ENCODE measurements around the gene VWF.
"Not testable (repeated sequence)": the region's sequence is repeated elsewhere in the genome, so short reads cannot be mapped to it uniquely, and the experiment has no call there.

VWF gene

DNA sequence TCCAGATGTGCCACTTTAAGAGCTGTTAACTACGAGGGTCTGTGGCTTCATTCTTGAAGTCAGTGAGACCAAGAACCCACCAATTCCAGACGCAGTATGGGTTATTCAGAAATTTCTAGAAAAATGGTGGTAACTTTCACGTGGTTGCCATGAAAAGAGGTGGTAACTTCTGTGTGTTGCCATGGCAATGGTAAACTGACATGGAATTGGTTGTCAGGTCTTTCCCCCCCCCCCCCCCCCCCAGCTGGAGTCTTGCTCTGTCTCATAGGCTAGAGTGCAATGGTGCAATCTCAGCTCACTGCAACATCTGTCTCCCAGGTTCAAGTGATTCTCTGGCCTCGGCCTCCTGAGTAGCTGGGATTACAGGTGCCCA, 18.8 kb upstream of the VWF start:
- no peak for DNase-seq (ENCODE audit: low read depth)
- TF ChIP-seq, protein P1, sequence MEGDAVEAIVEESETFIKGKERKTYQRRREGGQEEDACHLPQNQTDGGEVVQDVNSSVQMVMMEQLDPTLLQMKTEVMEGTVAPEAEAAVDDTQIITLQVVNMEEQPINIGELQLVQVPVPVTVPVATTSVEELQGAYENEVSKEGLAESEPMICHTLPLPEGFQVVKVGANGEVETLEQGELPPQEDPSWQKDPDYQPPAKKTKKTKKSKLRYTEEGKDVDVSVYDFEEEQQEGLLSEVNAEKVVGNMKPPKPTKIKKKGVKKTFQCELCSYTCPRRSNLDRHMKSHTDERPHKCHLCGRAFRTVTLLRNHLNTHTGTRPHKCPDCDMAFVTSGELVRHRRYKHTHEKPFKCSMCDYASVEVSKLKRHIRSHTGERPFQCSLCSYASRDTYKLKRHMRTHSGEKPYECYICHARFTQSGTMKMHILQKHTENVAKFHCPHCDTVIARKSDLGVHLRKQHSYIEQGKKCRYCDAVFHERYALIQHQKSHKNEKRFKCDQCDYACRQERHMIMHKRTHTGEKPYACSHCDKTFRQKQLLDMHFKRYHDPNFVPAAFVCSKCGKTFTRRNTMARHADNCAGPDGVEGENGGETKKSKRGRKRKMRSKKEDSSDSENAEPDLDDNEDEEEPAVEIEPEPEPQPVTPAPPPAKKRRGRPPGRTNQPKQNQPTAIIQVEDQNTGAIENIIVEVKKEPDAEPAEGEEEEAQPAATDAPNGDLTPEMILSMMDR (IDR thresholded peaks at IDR 0.05; ENCODE audit: insufficient read depth, low read depth, low read length, missing control alignments), result no peak
- no peak overlapping the region for H3K4me3 ChIP-seq (ENCODE audit: low read length)

DNA sequence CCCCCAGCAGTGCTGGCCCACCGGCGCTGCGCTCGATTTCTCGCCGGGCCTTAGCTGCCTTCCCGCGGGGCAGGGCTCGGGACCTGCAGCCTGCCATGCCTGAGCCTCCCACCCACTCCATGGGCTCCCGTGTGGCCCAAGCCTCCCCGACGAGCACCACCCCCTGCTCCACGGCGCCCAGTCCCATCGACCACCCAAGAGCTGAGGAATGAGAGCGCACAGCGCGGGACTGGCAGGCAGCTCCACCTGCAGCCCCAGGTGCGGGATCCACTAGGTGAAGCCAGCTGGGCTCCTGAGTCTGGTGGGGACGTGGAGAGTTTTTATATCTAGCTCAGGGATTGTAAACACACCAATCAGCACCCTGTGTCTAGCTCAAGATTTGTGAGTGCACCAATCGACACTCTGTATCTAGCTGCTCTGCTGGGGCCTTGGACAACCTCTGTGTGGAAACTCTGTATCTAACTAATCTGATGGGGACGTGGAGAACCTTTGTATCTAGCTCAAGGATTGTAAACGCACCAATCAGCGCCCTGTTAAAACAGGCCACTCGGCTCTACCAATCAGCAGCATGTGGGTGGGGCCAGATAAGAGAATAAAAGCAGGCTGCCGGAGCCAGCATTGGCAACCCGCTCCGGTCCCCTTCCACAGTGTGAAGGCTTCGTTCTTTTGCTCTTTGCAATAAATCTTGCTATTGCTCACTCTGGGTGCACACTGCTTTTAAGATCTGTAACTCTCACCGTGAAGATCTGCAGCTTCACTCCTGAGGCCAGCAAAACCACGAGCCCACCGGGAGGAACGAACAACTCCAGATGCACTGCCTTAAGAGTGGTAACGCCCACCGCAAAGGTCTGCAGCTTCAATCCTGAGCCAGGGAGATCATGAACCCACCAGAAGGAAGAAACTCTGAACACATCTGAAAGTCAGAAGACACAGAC, 18.2 kb upstream of the VWF start:
- not testable (repeated sequence) for DNase-seq (ENCODE audit: low read depth); H3K4me3 ChIP-seq (ENCODE audit: low read length)

DNA sequence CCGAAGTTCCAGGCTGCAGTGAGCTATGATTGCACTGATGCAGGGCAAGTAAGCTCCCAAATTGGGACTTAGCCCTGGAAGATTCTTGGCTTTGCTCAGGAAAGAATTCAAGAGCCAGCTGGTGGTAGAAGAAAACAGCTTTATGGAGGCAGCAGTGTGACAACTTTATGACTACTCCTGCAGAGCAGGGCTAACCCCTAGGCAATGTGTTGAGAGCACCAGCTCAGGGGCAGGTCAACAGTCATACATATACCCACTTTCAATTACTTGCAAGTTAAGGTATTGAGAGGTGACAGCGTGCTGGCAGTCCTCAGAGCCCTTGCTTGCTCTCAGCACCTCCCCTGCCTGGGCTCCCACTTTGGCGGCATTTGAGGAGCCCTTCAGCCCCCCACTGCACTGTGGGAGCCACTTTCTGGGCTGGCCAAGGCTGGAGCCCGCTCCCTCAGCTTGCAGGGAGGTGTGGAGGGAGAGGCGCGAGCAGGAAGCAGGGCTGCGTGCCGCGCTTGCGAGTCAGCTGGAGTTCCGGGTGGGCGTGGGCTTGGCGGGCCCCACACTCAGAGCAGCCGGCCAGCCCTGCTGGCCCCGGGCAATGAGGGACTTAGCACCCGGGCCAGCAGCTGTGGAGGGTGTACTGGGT, 17.4 kb upstream of the VWF start:
- not testable (repeated sequence) for H3K4me3 ChIP-seq (ENCODE audit: low read length); DNase-seq (ENCODE audit: low read depth)

DNA sequence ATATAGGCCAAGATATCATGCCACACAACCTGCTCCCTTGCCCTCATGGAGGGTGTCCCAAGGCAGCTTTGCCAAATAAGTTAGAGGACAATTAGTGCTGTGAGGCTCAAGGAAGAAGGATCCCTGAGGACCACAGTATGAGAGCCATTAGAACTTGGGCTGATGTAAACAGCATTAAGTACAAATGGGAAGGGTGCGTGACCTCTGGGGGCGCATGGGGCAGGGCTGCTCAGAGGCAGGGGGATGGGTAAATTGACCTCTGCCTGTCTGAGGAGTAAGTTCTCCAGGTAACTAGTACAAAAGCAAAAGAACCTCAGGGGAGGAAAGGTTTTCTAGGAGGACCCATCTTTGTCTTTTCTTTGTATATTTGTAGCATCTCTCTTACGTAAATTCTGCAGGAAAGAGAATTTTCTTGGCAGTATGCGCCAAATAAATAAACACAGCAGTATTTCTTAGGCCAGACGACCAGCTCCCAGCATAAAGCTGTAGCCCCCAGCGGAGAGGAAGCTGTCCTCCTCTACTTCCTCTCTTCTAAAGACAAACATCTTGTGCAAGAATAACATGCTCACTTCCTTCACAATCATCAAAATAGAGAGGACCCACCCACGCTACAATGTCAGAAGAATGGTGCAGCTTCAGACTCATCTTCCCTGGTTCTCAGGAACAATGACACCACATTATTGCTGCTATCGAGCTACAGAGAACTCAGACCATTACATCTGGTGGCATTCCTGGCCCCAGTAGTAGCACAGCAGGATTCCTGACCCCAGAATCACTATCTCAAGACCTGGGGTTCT, 16.4 kb upstream of the VWF start:
- no peak overlapping the region for H3K4me3 ChIP-seq (ENCODE audit: low read length)
- TF ChIP-seq, protein P1 (IDR thresholded peaks at IDR 0.05; ENCODE audit: insufficient read depth, low read depth, low read length, missing control alignments), result no peak
- no peak for DNase-seq (ENCODE audit: low read depth)

DNA sequence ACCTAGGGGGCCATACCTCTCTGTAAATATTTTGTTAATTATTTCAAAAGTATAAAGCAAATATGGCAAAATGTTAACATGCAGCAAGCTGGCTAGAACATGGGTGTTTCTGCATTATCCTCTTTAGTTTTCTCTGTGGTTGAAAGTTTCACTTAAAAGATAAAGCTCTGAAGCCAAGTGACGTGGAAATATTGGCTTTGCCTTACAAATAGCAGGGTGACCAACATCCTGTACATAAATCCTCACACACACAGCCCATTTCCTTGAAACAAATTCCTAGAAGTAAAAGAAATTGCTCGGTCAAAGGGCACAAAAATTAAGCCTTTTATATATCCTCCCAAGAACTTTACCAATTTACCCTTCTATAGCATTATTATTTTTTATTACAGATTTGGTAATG, 10.6 kb upstream of the VWF start:
- H3K4me3 ChIP-seq (ENCODE audit: low read length), result no peak overlapping the region
- no peak for DNase-seq (ENCODE audit: low read depth)
- TF ChIP-seq, protein P1 (IDR thresholded peaks at IDR 0.05; ENCODE audit: insufficient read depth, low read depth, low read length, missing control alignments), result no peak

DNA sequence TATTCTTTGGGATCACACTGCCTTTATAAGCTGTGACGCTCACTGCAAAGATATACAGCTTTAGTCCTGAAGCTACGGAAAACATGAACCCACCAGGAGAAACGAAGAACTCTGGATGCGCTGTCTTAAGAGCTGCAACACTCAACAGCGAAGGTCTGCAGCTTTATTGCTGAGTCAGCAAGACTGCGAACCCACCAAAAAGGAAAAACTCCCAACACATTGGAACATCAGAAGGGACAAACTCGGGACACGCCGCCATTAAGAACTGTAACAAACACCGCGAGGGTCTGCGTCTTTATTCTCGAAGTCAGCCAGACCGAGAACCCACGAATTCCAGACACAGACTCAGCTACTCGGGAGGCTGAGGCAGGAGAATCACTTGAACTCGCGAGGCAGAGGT, 9.2 kb upstream of the VWF start:
- DNase-seq (ENCODE audit: low read depth), result no peak
- H3K4me3 ChIP-seq (ENCODE audit: low read length), result no peak overlapping the region
- TF ChIP-seq, protein P1 (IDR thresholded peaks at IDR 0.05; ENCODE audit: insufficient read depth, low read depth, low read length, missing control alignments), result no peak

DNA sequence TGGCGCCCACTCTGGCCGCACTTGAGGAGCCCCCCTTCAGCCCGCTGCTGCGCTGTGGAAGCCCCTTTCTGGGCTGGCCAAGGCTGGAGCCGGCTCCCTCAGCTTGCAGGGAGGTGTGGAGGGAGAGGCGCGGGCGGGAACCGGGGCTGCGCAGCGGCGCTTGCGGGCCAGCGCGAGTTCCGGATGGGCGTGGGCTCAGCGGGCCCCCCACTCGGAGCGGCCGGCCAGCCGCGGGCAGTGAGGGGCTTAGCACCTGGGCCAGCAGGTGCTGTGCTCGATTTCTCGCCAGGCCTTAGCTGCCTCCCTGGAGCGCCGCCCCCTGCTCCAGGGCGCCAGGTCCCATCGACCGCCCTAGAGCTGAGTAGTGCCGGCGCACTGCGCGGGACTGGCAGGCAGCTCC, 8.0 kb upstream of the VWF start:
- H3K4me3 ChIP-seq (ENCODE audit: low read length), result no peak overlapping the region
- TF ChIP-seq, protein P1 (IDR thresholded peaks at IDR 0.05; ENCODE audit: insufficient read depth, low read depth, low read length, missing control alignments), result no peak
- DNase-seq (ENCODE audit: low read depth), result no peak
